CD4-positive, alpha-beta T cell treated with Interferon alpha-2 for 1 hour (primary cell): ENCODE data around the gene SGSH.
"Not testable (repeated sequence)": the region's sequence is repeated elsewhere in the genome, so short reads cannot be mapped to it uniquely, and the experiment has no call there.

Source experiments
- DNase-seq, 2 donors: peaks; one replicate each; pipeline ENCODE4 v3.0.0-alpha.2; 2020 to 2022

SGSH gene

GRCh38 chr17:80220054-80220735, at the start of gene SGSH, which contains the start of gene SLC26A11:
Gene SGSH (minus strand): TSS chr17:80220333. CDS start chr17:80220313, 20 bp downstream.
Gene SLC26A11 (plus strand): TSS chr17:80220427. CDS start chr17:80221561, 1,134 bp downstream.
- DNase-seq: peak; percentile 54 to 66

- no peak for DNase-seq
Measured at GRCh38 chr17:80269405-80269807, 49.3 kb upstream of the SGSH start.

GRCh38 chr17:80268427-80268826, 48.3 kb upstream of the SGSH start:
- DNase-seq: no peak

- DNase-seq: no peak
Measured at GRCh38 chr17:80267391-80267790, 47.3 kb upstream of the SGSH start.

GRCh38 chr17:80265205-80266068, 45.3 kb upstream of the SGSH start:
- DNase-seq: peak; percentile 69 to 83

- peak; percentile 67 to 77 for DNase-seq
Measured at GRCh38 chr17:80264205-80265075, 44.3 kb upstream of the SGSH start.

- DNase-seq: peak; percentile 95 to 97
Measured at GRCh38 chr17:80263253-80264204, 43.4 kb upstream of the SGSH start.

- DNase-seq: no peak
Measured at GRCh38 chr17:80262775-80263244, 42.7 kb upstream of the SGSH start.

GRCh38 chr17:80262291-80262690, 42.2 kb upstream of the SGSH start:
- peak in 1 of 2 donors; percentile 38 for DNase-seq

GRCh38 chr17:80261895-80262279, 41.8 kb upstream of the SGSH start:
- no peak for DNase-seq

GRCh38 chr17:80261159-80261894, 41.2 kb upstream of the SGSH start:
- peak; percentile 77 to 88 for DNase-seq

GRCh38 chr17:80260791-80261158, 40.6 kb upstream of the SGSH start, which contains the start of gene RNF213:
Gene RNF213 (plus strand): TSS chr17:80260852. CDS start chr17:80263682, 2,830 bp downstream.
- DNase-seq: peak; percentile 67 to 77

- DNase-seq: peak; percentile 84 to 89
Measured at GRCh38 chr17:80260069-80260535, 40.0 kb upstream of the SGSH start.

- no peak for DNase-seq
Measured at GRCh38 chr17:80259457-80260068, 39.4 kb upstream of the SGSH start.

- DNase-seq: not testable (repeated sequence)
Measured at GRCh38 chr17:80258296-80258695, 38.2 kb upstream of the SGSH start.

GRCh38 chr17:80257716-80258213, 37.6 kb upstream of the SGSH start:
- DNase-seq: no peak

GRCh38 chr17:80256034-80256350, 35.9 kb upstream of the SGSH start:
- no peak for DNase-seq

GRCh38 chr17:80254396-80255251, 34.5 kb upstream of the SGSH start:
- peak; percentile 84 to 90 for DNase-seq
